Mucosa of descending colon (tissue), 3 donors: ENCODE results near the gene ACAD10. TPM values are rescaled to one million over a fixed set of nuclear protein-coding genes. Genes with fewer than 3 reads are reported as not detected.

Experiments
- ATAC-seq: fragments of 200-7000 bp; cut with Tn5 transposase; one replicate; pipeline ENCODE4 v1.9.1; 2020; ENCODE audit warnings: mild to moderate bottlenecking, moderate library complexity
- DNase-seq, 3 donors: peaks; one replicate each; pipeline ENCODE4 v3.0.0-alpha.2; 2020
- H3K36me3 ChIP-seq: fragments of 200-600 bp; one replicate; pipeline ENCODE4 v1.8.0; 2021; ENCODE audit warnings: low read depth, mild to moderate bottlenecking
- H3K4me1 ChIP-seq: fragments of 200-600 bp; one replicate; pipeline ENCODE4 v1.8.0; 2021; ENCODE audit warnings: low read depth, mild to moderate bottlenecking
- H3K4me3 ChIP-seq: fragments of 200-600 bp; one replicate; pipeline ENCODE4 v1.8.0; 2021; ENCODE audit warnings: mild to moderate bottlenecking
- H3K9me3 ChIP-seq: fragments of 200-600 bp; one replicate; pipeline ENCODE4 v1.8.0; 2021; ENCODE audit warnings: mild to moderate bottlenecking
- CTCF ChIP-seq: fragments of 200-600 bp; IDR thresholded peaks from one replicate; pipeline ENCODE4 v1.8.0; 2022; ENCODE audit warnings: antibody characterized with exemption, mild to moderate bottlenecking
- intact Hi-C, 2 donors: fragments of 100-400 bp; cut with DNase I in 1 of 2; cut with micrococcal nuclease in 1 of 2; formaldehyde crosslinking; loops; one replicate each; pipeline versions ENCODE4 v1.11.0 to v1.11.1; 2022; cut with DNase I, micrococcal nuclease
- total RNA-seq, 3 donors: library from RNA; stranded (reverse); fragmentation: NEBNext Ultra II Directional in 2 of 3; extraction: Animal tissue kit (Norgen Biotek cat#: 25700) in 2 of 3; gene quantifications; one replicate each; pipeline versions ENCODE4 v1.2.1 to v1.2.4, GENCODE V29; 2021 to 2023
- donor health status: DM: no; HTN: no; CAD: no; lungs with moderate emphysema.
- donor health status: DM: no; HTN: no; CAD: no.
- donor health status: DM: no; HTN: yes; CAD: no.

ACAD10 gene
- total RNA-seq, 3 donors from 2014 or later, result 36.5 to 55.8 (median 37.9) TPM

- ATAC-seq (no peak), DNase-seq (no peak)
- H3K4me1 ChIP-seq, result no peaks in the 10 kb centered on the region
- no peak for TF ChIP-seq CTCF
- peaks cover 9% of the 10 kb centered on the region for H3K36me3 ChIP-seq
- H3K9me3 ChIP-seq, result no peaks in the 10 kb centered on the region
- no peak overlapping the region for H3K4me3 ChIP-seq
- intact Hi-C loops, result no loop called here
Measured at GRCh38 chr12:111748867-111749266, 63.0 kb downstream of the ACAD10 start.

- peaks cover 9% of the 10 kb centered on the region for H3K36me3 ChIP-seq
- intact Hi-C loops, result no loop called here
- H3K4me3 ChIP-seq, result no peak overlapping the region
- TF ChIP-seq CTCF, result no peak
- ATAC-seq (no peak), DNase-seq (peak in 1 of 3 donors; percentile 8)
- H3K4me1 ChIP-seq, result no peaks in the 10 kb centered on the region
- no peaks in the 10 kb centered on the region for H3K9me3 ChIP-seq
Measured at GRCh38 chr12:111749391-111749790, 63.5 kb downstream of the ACAD10 start.

GRCh38 chr12:111753144-111753881 is 67.5 kb downstream of the ACAD10 start:
- ATAC-seq, result peak; percentile 98
- no peak overlapping the region for H3K4me3 ChIP-seq
- H3K36me3 ChIP-seq, result no peaks in the 10 kb centered on the region
- no peaks in the 10 kb centered on the region for H3K9me3 ChIP-seq
- TF ChIP-seq CTCF, result peak; percentile 62
- H3K4me1 ChIP-seq, result no peaks in the 10 kb centered on the region
- intact Hi-C loops, result loop anchor here (5.0 kb wide), 1 partner anchor 59 kb away; no protein-coding TSS in a partner anchor
- DNase-seq, result peak; percentile 69 to 77 (median 76)

GRCh38 chr12:111754671-111755070 is 68.8 kb downstream of the ACAD10 start:
- Histone ChIP-seq H3K4me1 (no peaks in the 10 kb centered on the region), H3K36me3 (no peaks in the 10 kb centered on the region), H3K4me3 (no peak overlapping the region), H3K9me3 (no peaks in the 10 kb centered on the region)
- no peak for TF ChIP-seq CTCF
- ATAC-seq (no peak), DNase-seq (no peak)
- intact Hi-C loops, result loop anchor here (5.0 kb wide), 2 partner anchors 38 to 58 kb away; no protein-coding TSS in a partner anchor

GRCh38 chr12:111756196-111756595 is 70.3 kb downstream of the ACAD10 start:
- H3K9me3 ChIP-seq, result no peaks in the 10 kb centered on the region
- no peaks in the 10 kb centered on the region for H3K36me3 ChIP-seq
- H3K4me1 ChIP-seq, result no peaks in the 10 kb centered on the region
- ATAC-seq (no peak), DNase-seq (no peak)
- H3K4me3 ChIP-seq, result no peak overlapping the region
- intact Hi-C loops, result loop anchor here in 1 of 2 donors (5.0 kb wide), 1 partner anchor 36 kb away; no protein-coding TSS in a partner anchor
- TF ChIP-seq CTCF, result no peak
